ENCODE results near the gene APOLD1. TPM values are rescaled to one million over a fixed set of nuclear protein-coding genes. Genes with fewer than 3 reads are reported as not detected.

APOLD1 gene
- total and polyA plus RNA-seq, 2 of the 8 experiments (the other 6 are each of a cell fraction or from before 2014, with no cell fraction given) = 0.12 to 0.71 TPM

DNA sequence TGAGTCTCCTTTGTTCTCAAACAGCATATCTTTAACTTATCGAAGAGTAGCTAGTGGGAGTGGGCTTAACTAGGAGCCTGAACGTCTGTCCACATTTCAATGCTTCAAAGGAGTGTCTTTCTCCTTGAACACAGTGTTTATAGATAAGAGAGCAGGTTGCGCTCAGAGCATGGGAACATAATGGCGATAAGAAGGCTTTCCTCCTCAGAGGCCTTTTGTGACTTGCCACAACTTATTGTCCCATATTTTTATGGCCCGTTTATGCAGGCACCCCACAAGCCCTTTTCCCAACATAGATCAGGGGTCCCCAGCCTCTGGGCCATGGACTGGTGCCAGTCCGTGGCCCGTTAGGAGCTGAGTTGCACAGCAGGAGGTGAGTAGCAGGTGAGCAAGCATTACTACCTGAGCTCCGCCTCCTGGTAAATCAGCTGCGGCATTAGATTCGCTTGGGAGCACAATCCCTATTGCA, 25.1 kb downstream of the APOLD1 start:
- ChIA-PET CTCF (ENCODE audit: partially characterized antibody) (interaction anchor here (1.4 to 9.8 kb wide), 3 partner anchors 10 to 22 kb away, joined by 5 to 55 read pairs (median 8); no protein-coding TSS in a partner anchor), POLR2A (ENCODE audit: partially characterized antibody) (interaction anchor here (0.7 kb wide), 1 partner anchor 85 kb away, joined by 3 read pairs; no protein-coding TSS in a partner anchor)
- Histone ChIP-seq H3K18ac (ENCODE audit: extremely low read depth, low read length) (no peak overlapping the region), H3K14ac (ENCODE audit: insufficient read length) (no peak overlapping the region), H3K56ac (replicated peaks; ENCODE audit: insufficient read length, low read depth, low read length) (no peak overlapping the region), H3K79me2 (ENCODE audit: control insufficient read depth in 1 of 2, insufficient read depth in 2 of 2, low read length in 2 of 2) (peaks cover 3 to 23% of the 10 kb centered on the region in 2 experiments; a peak in 3 of 4 replicates), H4K5ac (ENCODE audit: insufficient read length, low read depth, low read length) (no peak overlapping the region), H3K23me2 (ENCODE audit: low read depth, low read length) (no peaks in the 10 kb centered on the region; the same call in 1 of the 2 replicates), H4K91ac (replicated peaks; ENCODE audit: insufficient read length, low read length) (no peak overlapping the region), H3K23ac (ENCODE audit: insufficient read length) (no peak overlapping the region), H2AK5ac (ENCODE audit: low read depth, low read length) (no peak overlapping the region), H2BK12ac (ENCODE audit: low read depth, low read length) (no peak overlapping the region), H2BK120ac (replicated peaks; ENCODE audit: low read depth, low read length) (no peak overlapping the region), H3K4me2 (ENCODE audit: insufficient read depth in 1 of 2, low read depth in 2 of 2, low read length in 2 of 2) (no peak overlapping the region), H3K36me3 (ENCODE audit: control insufficient read depth in 2 of 4, insufficient read depth in 4 of 4, low read length in 3 of 4) (peaks cover 0 to 3% (median 0%) of the 10 kb centered on the region in 4 experiments; a peak in 2 of 8 replicates), H3K9me3 (ENCODE audit: insufficient read depth in 2 of 2, low read depth in 1 of 2, low read length in 1 of 2) (no peaks in the 10 kb centered on the region), H3K27ac (ENCODE audit: low read depth, low read length) (no peak overlapping the region), H2BK5ac (ENCODE audit: low read depth, low read length) (no peak overlapping the region), H3K79me1 (ENCODE audit: low read depth, low read length) (no peaks in the 10 kb centered on the region; the same call in 1 of the 2 replicates), H3K4me1 (replicated peaks in 1 of 4; ENCODE audit: control insufficient read depth in 3 of 4, insufficient read depth in 4 of 4, low read length in 3 of 4) (no peaks in the 10 kb centered on the region; a peak in 1 of 7 replicates), H4K8ac (ENCODE audit: extremely low read depth, insufficient read depth, low read length) (no peak overlapping the region), H2BK20ac (ENCODE audit: low read length) (no peak overlapping the region), H3K27me3 (replicated peaks in 1 of 4; ENCODE audit: control insufficient read depth in 3 of 4, extremely low read depth in 1 of 4, insufficient read depth in 3 of 4, low read length in 3 of 4) (no peaks in the 10 kb centered on the region), H2AFZ (ENCODE audit: low read length) (no peak overlapping the region), H2BK15ac (ENCODE audit: low read length) (no peak overlapping the region), H3K4ac (replicated peaks; ENCODE audit: insufficient read length, low read depth, low read length) (no peak overlapping the region), H3K4me3 (ENCODE audit: extremely low read depth in 1 of 4, insufficient read depth in 2 of 4, low read depth in 3 of 4, low read length in 4 of 4) (no peak overlapping the region), H4K20me1 (replicated peaks in 1 of 2; ENCODE audit: control insufficient read depth in 1 of 2, insufficient read depth in 2 of 2, low read length in 2 of 2) (no peaks in the 10 kb centered on the region), H3K9ac (replicated peaks in 1 of 4; ENCODE audit: extremely low read depth in 1 of 4, low read depth in 3 of 4, low read length in 3 of 4) (no peak overlapping the region)
- FAIRE-seq (no peak), DNase-seq (ENCODE audit: low read depth in 1 of 2, low spot score in 2 of 2) (no peak)
- 87% methylated on average over 10 of the region's 10 CpGs; no CpG with 5 or more reads in 1 of the 2 experiments for WGBS, 2 experiments (ENCODE audit: extremely low coverage in 1 of 2, insufficient coverage in 1 of 2, insufficient read length in 1 of 2, insufficient replicate concordance in 2 of 2, low coverage in 1 of 2, low lambda C conversion rate in 2 of 2, missing lambda C conversion rate in 1 of 2)
- TF ChIP-seq SAP30 (IDR thresholded peaks at IDR 0.05; ENCODE audit: insufficient read depth, insufficient replicate concordance, low read length) = no peak
- TF ChIP-seq RAD21 (IDR thresholded peaks at IDR 0.05 in 1 of 2, conservative IDR thresholded peaks at IDR 0.05 in 1 of 2; ENCODE audit: low read depth in 2 of 2, low read length in 2 of 2) = no peak
- no peak for TF ChIP-seq TEAD4 (IDR thresholded peaks at IDR 0.05; ENCODE audit: low read depth, low read length)
- TF ChIP-seq SRF (IDR thresholded peaks at IDR 0.05; ENCODE audit: low read depth, low read length) = no peak
- TF ChIP-seq TCF12 (IDR thresholded peaks at IDR 0.05; ENCODE audit: low read depth, low read length) = no peak
- no peak for TF ChIP-seq SIX5 (IDR thresholded peaks at IDR 0.05; ENCODE audit: low read depth, low read length)

All from H1 (cell line).